GM18508 (cell line): ENCODE measurements around the gene CYB5R3.
"Not testable (repeated sequence)": the region's sequence is repeated elsewhere in the genome, so short reads cannot be mapped to it uniquely, and the experiment has no call there.

ENCODE experiments used
- ATAC-seq: cut with Tn5 transposase; IDR thresholded peaks from one replicate; pipeline ENCODE4 v1.9.1; 2021; ENCODE audit warnings: moderate number of reproducible peaks; ENCODE audit not compliant: insufficient read depth, unreplicated experiment

CYB5R3 gene

DNA sequence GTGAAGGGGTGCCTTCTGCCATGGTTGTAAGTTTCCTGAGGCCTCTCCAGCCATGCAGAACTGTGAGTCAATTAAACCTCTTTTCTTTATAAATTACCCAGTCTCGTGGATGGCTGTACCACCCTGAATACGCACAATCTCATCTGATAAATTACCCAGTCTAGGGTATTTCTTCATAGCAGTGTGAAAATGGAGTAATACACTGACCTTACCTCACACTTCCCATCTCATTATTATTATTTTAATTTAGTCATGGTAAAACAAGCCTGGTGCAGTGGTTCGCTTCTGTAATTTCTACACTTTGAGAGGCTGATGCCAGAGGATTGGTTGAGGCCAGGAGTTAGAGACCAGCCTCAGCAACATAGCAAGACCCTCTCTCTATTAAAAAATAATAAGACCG is 30.5 kb upstream of the CYB5R3 start:
- ATAC-seq: no peak

DNA sequence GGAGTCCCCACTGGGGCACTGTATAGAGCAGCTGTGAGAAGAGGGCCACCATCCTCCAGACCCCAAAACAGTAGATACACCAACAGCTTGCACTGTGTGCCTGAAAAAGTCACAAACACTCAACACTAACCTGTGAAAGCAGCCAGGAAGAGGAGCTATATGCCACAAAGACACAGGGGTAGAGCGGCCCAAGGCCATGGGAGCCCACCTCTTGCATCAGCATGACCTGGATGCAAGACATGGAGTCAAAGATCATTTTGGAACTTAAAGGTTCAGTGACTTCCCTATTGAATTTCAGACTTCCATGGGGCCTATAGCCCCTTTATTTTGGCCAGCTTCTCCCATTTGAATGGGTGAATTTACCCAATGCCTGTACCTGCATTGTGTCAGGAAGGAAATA is 29.7 kb upstream of the CYB5R3 start:
- ATAC-seq: no peak

DNA sequence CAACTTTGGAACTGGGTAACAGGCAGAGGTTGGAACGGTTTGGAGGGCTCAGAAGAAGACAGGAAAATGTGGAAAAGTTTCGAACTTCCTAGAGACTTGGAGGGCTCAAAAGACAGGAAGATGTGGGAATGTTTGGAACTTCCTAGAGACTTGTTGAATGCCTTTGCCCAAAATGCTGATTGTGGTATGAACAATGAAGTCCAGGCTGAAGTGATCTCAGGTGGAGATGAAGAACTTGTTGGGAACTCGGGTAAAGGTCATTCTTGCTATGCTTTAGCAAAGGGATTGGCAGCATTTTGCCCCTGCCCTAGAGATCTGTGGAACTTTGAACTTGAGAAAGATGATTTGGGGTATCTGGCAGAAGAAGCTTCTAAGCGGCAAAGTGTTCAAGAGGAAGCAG is 28.7 kb upstream of the CYB5R3 start:
- not testable (repeated sequence) for ATAC-seq

DNA sequence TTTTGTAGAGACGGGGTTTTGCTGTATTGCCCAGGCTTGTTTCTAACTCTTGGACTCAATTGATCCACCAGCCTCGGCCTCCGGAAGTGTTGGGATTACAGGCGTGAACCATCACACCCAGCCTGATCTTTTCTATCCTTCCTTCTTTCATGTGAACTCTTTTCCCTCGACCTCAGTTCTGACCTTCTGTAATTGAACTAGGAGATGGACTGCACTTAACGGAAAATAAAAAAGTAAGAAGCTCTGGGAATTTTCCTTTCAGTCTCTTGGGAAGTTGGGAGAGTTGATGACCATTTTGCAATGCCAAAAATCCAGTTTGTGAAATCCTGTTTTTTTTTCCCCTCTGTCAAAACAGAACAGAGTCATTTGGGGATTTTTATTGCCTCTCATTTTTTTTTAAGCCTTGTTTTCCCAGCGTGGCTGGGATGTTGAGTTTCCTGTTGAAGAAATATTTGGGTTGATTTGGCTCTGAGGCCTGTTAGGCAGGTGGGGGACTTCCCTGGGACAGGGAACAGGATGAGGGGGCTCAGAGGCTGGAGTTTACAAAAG is 26.9 kb upstream of the CYB5R3 start:
- ATAC-seq: no peak

DNA sequence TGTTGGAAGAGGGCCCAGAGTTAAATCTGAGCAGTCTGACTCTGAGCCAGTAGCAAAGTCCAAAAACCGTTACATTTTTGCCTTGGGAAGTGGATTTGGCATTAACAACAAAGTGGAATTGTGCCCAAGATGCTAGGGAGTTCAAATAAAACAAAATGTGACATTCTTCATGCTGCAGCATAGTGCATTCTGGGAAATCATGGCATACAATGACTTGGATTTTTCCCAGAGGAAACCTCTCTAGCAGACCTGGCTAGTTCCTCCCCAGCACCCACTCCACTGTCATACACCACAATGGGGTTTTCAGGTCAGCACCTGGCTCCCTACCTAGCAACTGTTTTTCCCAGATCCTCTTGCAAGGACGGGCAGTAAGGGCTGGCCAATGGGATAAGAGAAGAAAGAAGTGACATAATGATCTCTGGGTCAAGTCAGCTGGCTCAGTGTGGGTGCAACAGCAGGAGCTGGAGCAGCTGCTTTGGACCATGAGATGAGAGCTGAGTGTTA is 24.8 kb upstream of the CYB5R3 start:
- ATAC-seq: no peak

DNA sequence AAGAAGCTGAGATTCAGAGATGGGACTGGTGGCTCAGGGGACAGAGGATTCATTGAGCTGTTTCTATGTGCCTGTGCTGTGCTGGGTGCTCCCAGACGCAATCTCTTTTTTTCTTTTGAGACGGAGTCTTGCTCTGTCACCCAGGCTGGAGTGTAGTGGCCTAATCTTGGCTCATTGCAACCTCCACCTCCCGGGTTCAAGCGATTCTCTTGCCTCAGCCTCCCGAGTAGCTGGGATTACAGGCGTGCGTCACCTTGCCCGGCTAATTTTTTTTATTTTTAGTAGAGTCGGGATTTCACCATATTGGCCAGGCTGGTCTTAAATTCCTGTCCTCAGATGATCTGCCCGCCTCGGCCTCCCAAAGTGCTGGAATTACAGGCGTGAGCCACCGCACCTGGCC is 23.9 kb upstream of the CYB5R3 start:
- not testable (repeated sequence) for ATAC-seq

DNA sequence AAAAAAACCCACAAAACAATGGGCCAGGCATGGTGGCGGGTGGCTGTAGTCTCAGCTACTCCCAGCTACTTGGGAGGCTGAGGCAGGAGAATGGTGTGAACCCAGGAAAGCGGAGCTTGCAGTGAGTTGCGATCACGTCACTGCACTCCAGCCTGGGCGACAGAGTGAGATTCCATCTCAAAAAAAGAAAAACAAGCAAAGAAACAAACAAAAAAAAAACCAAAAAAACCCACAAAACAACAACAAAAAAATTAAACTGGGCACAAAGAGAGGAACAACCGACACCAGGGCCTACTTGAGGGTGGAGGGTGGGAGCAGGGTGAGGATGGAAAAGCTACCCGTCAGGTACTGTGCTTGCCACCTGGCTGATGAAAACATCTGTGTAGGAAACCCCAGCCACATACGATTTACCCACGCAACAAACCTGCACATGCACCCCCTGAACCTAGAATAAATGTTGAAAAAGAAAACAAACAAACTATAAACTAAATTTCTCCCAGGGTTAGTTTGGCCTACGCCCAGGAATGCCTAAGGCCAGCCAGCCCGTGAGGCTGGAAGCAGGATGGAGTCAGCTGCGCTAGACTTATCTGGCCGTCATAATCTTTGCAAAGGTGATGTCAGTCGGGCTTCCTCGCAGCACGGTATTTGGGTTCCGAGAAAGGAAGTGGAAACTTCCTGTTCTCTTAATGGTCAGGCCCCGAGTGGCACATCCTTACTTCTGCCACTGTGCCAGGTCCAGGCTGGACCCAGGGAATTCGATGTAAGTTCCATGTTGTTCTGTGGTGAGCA is 21.9 kb upstream of the CYB5R3 start:
- no peak for ATAC-seq

DNA sequence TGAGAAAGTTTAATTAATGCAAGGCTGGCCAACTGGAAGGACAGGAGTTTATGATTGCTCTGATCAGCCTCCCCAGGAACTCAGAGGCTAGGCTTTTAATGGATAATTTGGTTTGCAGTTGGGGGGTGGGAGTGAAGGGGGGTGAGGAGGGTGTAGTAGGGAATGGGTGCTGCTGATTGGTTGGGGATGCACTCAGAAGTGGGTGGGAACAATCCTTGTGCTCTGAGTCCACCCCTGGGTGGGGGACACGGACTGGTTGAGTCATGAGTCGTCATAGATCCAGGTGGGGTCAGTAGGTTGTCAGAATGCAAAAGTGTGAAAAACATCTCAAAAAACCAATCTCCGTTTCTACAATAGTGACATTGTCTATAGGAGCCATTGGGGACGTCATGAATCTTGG is 20.9 kb upstream of the CYB5R3 start:
- no peak for ATAC-seq

DNA sequence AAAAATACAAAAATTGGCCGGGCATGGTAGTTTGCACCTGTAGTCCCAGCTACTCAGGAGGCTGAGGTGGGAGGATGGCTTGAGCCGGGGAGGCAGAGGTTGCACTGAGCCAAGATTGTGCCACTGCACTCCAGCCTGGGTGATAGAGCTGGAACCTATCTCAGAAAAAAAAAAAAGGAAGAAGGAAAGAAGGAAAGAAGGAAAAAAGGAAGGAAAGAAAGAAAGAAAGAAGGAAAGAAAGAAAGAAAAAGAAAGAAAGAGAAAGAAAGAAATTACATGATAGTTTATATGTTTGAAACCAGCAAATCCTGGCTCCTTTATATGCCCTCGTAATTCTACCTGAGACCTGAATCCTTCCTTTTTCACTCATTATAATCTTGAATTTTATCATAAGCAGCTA is 17.2 kb upstream of the CYB5R3 start:
- ATAC-seq: not testable (repeated sequence)

DNA sequence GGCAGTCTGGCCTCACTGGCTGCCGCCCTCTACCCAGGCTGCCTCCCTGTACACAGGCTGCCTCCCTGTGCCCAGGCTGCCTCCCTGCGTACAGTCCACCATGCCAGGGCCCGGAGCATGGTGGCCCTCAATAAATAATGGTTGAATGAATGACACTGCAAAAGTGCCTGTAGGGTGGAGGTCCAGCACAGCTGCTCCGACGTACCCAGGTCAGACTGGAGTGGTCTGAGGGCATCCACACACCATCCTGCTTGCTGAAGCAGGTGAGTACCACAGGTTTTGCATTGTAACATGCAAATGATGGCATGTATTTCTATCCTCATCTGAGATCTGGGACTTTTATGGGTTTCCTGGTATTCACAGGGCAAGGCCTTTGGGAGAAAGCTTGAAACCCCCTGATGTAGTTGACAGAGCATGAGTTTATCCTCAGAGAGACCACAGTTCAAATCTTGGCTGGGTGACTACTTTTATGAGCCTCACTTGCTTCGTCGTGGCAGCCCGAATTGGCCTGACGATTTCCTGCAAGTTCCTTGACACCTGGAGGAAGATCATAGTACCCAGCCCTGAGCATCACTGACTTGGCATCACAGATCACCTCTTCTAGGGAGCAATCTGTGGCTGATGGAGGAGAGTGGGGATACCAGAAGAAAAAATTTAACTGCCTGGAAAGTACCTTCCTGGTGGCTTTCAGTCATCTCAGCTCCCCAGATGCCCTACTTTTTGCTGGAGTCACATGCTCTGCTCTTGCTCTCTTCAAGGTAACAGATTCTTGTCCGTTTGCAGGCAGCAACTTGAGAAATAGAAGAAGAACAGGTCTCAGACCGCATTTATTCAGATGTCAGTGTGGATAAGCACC is 16.0 kb upstream of the CYB5R3 start:
- ATAC-seq: no peak

DNA sequence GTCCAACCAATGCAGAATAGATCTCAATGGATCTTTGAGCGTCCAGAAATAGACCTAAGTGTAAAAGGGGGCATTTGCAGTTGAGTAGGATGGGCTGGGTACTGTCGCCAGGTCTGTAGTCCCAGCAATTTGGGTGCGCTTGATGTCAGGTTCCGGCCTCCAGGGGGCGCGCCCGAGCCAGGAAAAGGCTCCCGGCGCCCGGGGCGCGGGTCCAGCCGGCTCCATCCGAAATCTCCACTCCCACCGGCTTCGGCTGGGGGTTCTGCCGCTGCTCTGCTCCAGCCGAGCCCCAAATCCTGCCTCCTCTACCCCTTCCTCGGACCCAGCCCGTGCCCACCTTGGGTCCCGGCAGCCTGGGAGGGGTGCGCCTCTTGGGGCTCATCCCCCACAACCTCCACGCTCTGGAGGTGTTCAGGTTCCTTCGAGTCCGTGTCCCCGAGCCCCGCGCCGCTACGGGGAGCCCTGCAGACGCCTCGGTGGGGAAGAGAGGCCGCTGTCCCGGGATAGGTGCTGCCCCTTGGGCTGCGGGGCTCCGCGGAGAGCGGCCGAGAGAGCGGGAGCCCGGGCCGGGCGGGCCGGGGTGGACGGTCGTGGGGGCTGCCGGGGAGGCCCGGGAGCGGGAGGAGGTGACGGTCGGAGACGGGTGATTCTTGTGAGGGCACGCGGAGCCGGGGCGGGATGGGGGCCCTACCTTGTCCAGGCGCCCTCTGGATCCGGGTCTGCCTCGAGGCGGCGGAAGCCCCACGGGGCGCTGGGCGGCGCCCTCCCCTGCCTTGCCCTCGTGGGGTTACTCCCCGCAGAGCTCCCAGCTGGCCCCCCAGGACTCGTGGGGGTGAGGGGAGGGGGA is 13.0 kb upstream of the CYB5R3 start:
- no peak for ATAC-seq

DNA sequence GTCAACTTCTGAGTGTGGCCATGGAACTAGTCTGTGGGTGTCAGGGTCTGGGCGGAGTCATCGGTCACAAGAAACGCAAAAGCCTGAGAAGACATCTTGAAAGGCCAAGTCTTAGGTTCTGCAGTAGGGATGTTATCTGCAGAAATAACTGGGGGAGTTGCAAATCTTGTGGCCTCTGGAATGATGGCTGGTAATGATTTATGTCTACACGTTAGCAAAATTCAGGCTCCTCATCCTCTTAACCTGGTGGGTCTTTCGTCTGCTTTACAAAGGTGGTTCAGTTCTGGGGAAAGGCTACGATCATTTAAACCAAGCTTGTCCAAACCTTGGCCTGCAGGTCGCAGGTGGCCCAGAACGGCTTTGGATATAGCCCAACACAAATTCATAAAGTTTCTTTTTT is 7.4 kb upstream of the CYB5R3 start:
- ATAC-seq: no peak

DNA sequence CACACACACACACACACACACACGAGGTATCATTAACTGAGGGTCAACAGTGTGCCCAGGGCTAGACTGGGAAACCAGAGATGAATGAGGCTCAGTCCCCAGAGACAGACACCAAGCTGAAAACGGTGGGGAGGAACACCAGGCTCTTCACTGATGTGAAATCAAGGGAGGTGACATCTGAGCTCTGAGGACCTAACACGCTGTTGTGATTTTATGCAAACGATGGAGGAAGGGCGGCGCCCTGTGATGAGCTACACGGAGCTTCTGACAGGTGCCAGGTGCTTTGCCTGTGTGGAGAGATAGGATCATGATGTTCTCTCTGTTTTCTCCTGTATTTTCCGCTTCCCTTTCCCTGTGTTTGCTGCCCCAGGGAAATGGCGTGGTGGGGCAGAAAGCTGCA is 6.5 kb upstream of the CYB5R3 start:
- no peak for ATAC-seq

DNA sequence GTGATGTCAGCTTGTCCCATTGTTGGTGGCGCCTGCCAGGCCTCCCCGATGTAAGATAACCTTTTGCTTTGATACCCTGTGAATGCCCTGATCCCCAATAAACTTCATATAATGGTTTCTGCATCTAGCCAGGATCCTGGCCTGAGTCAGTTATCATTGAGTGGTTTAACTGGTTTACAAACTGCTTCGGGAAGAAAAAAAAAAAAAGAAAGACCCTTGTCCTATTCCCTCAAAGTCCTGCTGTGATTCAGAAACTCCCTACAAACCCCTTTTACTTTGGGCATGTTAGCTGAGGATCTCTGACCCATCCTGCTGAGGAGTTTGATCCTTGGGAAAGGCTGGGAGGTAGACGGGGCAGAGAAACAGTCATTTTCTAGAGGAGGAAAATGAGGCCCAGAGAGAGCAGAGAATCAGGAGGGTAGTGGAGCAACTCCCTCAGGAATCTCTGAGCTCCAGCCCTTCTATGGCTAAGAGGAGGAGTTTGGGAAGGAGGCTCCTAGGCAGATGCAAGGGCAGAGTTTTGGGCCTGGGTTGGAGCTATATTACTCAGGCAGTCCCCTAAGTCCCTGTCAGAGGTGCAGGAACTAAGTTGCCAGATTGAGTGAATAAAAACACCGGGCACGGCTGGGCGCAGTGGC is 5.4 kb upstream of the CYB5R3 start:
- no peak for ATAC-seq

DNA sequence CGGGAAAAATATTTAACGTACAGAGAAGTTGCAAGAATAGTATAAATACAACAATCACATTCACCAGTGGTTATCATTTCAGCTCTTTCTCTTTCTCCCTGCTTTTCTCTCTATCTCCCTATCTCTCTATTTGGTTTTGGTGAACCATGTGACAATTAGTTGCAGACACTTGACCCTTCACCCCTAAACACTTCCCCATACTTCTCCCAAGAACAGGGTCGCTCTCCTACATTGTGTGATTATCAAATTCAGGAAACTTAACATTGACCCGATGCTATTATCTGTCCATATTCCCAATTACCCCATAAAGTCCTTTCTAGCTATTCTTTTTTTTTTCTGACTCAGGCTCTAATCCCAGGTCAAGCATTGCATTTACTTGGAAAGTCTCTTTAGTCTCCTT is 4.8 kb upstream of the CYB5R3 start:
- no peak for ATAC-seq

DNA sequence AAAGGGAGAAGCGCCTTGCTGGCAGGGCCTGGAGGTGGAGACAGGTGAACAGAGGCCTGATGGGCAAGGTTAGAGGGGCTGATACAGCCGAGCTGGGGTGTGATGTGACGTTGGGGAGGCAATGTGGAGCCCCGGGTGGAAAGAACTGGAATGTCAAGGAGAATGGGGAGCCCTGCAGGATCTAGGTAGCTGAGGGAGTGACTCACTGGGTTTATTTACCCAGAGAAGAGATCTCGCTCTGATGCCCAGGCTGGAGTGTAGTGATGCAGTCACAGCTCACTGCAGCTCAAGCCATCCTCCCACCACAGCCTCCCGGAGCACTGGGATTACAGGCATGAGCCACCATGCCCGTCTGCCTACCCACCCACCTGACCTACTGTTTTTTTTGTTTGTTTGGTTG is 1.9 kb upstream of the CYB5R3 start:
- ATAC-seq: no peak

DNA sequence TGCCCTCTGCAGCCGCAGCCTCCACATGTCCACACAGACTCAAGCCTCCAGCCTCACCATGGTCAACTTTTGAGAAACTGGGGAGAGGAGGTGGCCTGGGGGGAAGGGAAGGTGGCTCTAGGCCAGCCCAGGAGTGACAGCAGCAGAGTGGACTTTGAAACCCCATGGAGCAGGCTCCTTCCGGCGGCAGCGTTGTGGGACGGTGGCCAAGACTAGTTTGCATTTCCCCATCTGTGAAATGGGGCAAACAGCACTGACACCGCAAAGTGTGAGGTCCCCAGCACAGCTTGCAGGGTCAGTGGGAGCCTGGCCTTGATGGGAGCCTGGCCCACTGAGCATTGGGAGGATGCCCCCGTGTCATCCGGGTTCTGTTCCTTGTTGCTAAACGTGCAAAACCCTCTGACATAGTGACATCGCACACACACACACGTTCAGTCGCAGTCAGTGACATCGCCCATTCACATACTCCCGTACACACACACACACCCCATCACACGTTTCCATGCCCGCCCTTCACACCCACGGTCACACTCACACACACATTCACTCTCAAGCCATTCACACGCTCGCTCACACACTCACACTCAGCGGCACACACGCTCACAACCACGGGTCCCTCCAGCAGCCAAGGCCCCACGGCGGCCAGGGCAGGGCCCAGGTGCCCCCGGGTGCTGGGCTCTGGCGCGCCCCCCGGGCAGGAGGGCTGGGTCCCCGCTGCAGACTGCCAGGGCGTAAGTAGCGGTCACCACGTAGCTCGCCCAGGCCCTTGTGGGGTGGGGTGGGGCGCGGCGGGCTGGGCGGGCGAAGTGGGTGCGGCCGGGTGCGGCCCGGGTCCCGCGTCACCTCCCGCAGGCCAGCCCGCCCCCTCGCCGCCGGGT is 585 bp downstream of the CYB5R3 start:
- no peak for ATAC-seq

DNA sequence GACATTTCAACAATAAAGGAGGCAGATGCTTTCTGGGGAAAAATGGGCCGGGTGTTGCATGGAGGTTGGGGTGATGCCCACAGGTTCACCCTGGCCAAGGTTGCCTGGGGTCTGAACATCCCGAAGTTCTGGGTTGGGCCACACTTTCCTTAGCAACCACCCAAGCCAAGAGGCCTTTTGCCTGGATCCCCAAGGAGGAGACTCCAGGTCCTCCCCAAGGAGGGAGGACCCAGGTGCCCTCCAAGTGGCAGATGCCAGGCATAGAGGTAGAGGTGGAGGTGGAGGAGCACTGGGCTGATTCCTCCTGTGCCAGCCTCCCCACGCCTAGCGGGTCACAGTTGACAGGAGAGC is 1.2 kb downstream of the CYB5R3 start:
- no peak for ATAC-seq
